IMR-90 (cell line): ENCODE data around the gene THAP10. TPM values are rescaled to one million over a fixed set of nuclear protein-coding genes. Genes with fewer than 3 reads are reported as not detected.

Experiments
- ATAC-seq: fragments of 200-7000 bp; cut with Tn5 transposase; 2 replicates; pipeline ENCODE4 v1.9.1; 2020; ENCODE audit warnings: low read depth, mild to moderate bottlenecking, moderate library complexity
- BruUV-seq: library from RNA; stranded (reverse); fragments of 400-500 nt; replicated peaks from 2 replicates; lab custom pipeline; 2021; lab: Mats Ljungman, UMichigan
- CTCF ChIA-PET: fragments of 300-600 bp; formaldehyde crosslinking; extraction: SDS; loops from one replicate; lab custom pipeline; 2021; ENCODE audit warnings: antibody characterized with exemption; lab: Yijun Ruan, JAX
- POLR2A ChIA-PET: fragments of 300-600 bp; sonication (Branson Sonifier 250); formaldehyde crosslinking; loops from one replicate; lab custom pipeline; 2022; ENCODE audit warnings: antibody characterized with exemption; ENCODE audit not compliant: unreplicated experiment; lab: Charles Lee
- DNase-seq: peaks from one replicate; pipeline ENCODE4 v3.0.0; 2013
- H2AFZ ChIP-seq: replicated peaks from 2 replicates; pipeline ENCODE3; 2013; ENCODE audit warnings: low read length, mild to moderate bottlenecking; ENCODE audit not compliant: poor library complexity
- H2AK5ac ChIP-seq: 2 replicates; pipeline ENCODE4 v1.6.1; 2013; ENCODE audit warnings: low read depth, low read length, inconsistent platforms
- H2AK9ac ChIP-seq: replicated peaks from 2 replicates; pipeline ENCODE3; 2013; ENCODE audit warnings: mild to moderate bottlenecking, low read depth, low read length, moderate library complexity; ENCODE audit not compliant: poor library complexity
- H2BK120ac ChIP-seq: 2 replicates; pipeline ENCODE4 v1.6.1; 2013; ENCODE audit warnings: low read depth, low read length, inconsistent platforms
- H2BK15ac ChIP-seq: 3 replicates; pipeline ENCODE4 v1.6.1; 2013; ENCODE audit warnings: low read depth, low read length, inconsistent platforms
- H2BK20ac ChIP-seq: 2 replicates; pipeline ENCODE4 v1.6.1; 2013; ENCODE audit warnings: low read depth, mild to moderate bottlenecking, inconsistent platforms, low read length, moderate library complexity
- H2BK5ac ChIP-seq: 2 replicates; pipeline ENCODE4 v1.6.1; 2013; ENCODE audit warnings: mild to moderate bottlenecking, low read depth, low read length, inconsistent platforms; ENCODE audit not compliant: poor library complexity, severe bottlenecking
- H3K14ac ChIP-seq: replicated peaks from 2 replicates; pipeline ENCODE4 v1.6.1; 2013; ENCODE audit warnings: low read depth, low read length, inconsistent platforms
- H3K18ac ChIP-seq: 2 replicates; pipeline ENCODE4 v1.6.1; 2013; ENCODE audit warnings: low read depth, low read length, control low read depth
- H3K23ac ChIP-seq: 2 replicates; pipeline ENCODE4 v1.6.1; 2013; ENCODE audit warnings: low read depth, low read length, inconsistent platforms
- H3K27ac ChIP-seq: 2 replicates; pipeline ENCODE4 v1.5.1; 2013; ENCODE audit warnings: mild to moderate bottlenecking, control low read depth, low read length; ENCODE audit not compliant: insufficient read depth
- H3K27me3 ChIP-seq: 2 replicates; pipeline ENCODE4 v1.6.1; 2013; ENCODE audit warnings: low read length; ENCODE audit not compliant: control insufficient read depth, insufficient read depth
- H3K36me3 ChIP-seq: 2 replicates; pipeline ENCODE4 v1.6.1; 2013; ENCODE audit warnings: low read length, mixed read lengths; ENCODE audit not compliant: control insufficient read depth, insufficient read depth
- H3K4ac ChIP-seq: 2 replicates; pipeline ENCODE4 v1.6.1; 2013; ENCODE audit warnings: low read depth, low read length, inconsistent platforms
- H3K4me1 ChIP-seq: 2 replicates; pipeline ENCODE4 v1.6.1; 2013; ENCODE audit warnings: low read length, mixed read lengths; ENCODE audit not compliant: control insufficient read depth, insufficient read depth
- H3K4me2 ChIP-seq: 2 replicates; pipeline ENCODE4 v1.6.1; 2013; ENCODE audit warnings: low read depth, mild to moderate bottlenecking, control low read depth, low read length, moderate library complexity
- H3K4me3 ChIP-seq: 2 replicates; pipeline ENCODE4 v1.5.1; 2013; ENCODE audit warnings: low read depth, mild to moderate bottlenecking, control low read depth, low read length, moderate library complexity; ENCODE audit not compliant: insufficient read depth
- H3K56ac ChIP-seq: 2 replicates; pipeline ENCODE4 v1.6.1; 2013; ENCODE audit warnings: low read length, inconsistent platforms; ENCODE audit not compliant: insufficient read depth; ENCODE audit errors: extremely low read depth
- H3K79me1 ChIP-seq, 2 experiments: 2 replicates each; pipeline ENCODE4 v1.6.1; 2013; ENCODE audit warnings: low read length in 2 of 2, inconsistent platforms in 1 of 2, low read depth in 1 of 2
- H3K9ac ChIP-seq: 2 replicates; pipeline ENCODE4 v1.6.1; 2013; ENCODE audit warnings: low read depth, low read length, control low read depth
- H3K9me1 ChIP-seq: 2 replicates; pipeline ENCODE4 v1.6.1; 2013; ENCODE audit warnings: low read length, inconsistent platforms; ENCODE audit not compliant: insufficient read depth
- H3K9me3 ChIP-seq: 2 replicates; pipeline ENCODE4 v1.6.1; 2013; ENCODE audit warnings: low read length; ENCODE audit not compliant: control insufficient read depth, insufficient read depth
- H4K20me1 ChIP-seq: 2 replicates; pipeline ENCODE4 v1.6.1; 2013; ENCODE audit warnings: low read length, inconsistent platforms; ENCODE audit not compliant: insufficient read depth
- H4K5ac ChIP-seq: 2 replicates; pipeline ENCODE4 v1.6.1; 2013; ENCODE audit warnings: mild to moderate bottlenecking, low read depth, low read length, control low read depth
- H4K8ac ChIP-seq, 2 experiments: 2 replicates each; pipeline ENCODE4 v1.6.1; 2013; ENCODE audit warnings: low read depth in 2 of 2, low read length in 2 of 2, control low read depth in 1 of 2, inconsistent platforms in 1 of 2
- H4K91ac ChIP-seq: 2 replicates; pipeline ENCODE4 v1.6.1; 2013; ENCODE audit warnings: low read depth, low read length, inconsistent platforms; ENCODE audit not compliant: insufficient read depth
- CHD1 ChIP-seq: IDR thresholded peaks from 2 replicates; pipeline ENCODE4 v1.6.1; 2012; ENCODE audit warnings: low read depth, low read length, improper control_type of control experiment
- NFE2L2 ChIP-seq: fragments of 150-350 bp; IDR thresholded peaks from 2 replicates; pipeline ENCODE4 v1.6.1; 2016; ENCODE audit warnings: low read depth, mild to moderate bottlenecking, low read length
- dilution Hi-C: fragments of 300-500 bp; cut with HindIII; formaldehyde crosslinking; loops from one replicate; pipeline ENCODE4 v1.14.3; 2018; ENCODE audit warnings: low sequenced_read_pairs; ENCODE audit not compliant: unreplicated experiment
- in situ Hi-C: fragments of 300-500 bp; cut with MboI; formaldehyde crosslinking; loops from 3 replicates; pipeline ENCODE4 v1.14.3; 2019; ENCODE audit warnings: low sequenced_read_pairs, inconsistent platforms, mixed read lengths
- intact Hi-C: fragments of 100-400 bp; cut with micrococcal nuclease; formaldehyde crosslinking; loops from 2 replicates; pipeline ENCODE4 v1.10.0; 2022
- polyA plus RNA-seq, 3 experiments: library from polyadenylated mRNA; depleted of rRNA; stranded (reverse); fragments of >200 nt; gene quantifications; 2 replicates each; pipeline ENCODE4 v1.2.3, GENCODE V29; 2012; ENCODE audit warnings: low replicate concordance in 1 of 3
- total RNA-seq: library from RNA; depleted of rRNA; stranded (reverse); fragments of >200 nt; gene quantifications from 2 replicates; pipeline ENCODE4 v1.2.3, GENCODE V29; 2012

The THAP10 gene
- total and polyA plus RNA-seq, 2 of the 4 experiments (the other 2 are of a cell fraction) = 2.3 to 2.8 TPM

GRCh38 chr15:70906842-70907241 lies 14.6 kb upstream of the THAP10 start:
- Histone ChIP-seq H3K27ac (no peak overlapping the region), H2AFZ (no peak overlapping the region), H4K5ac (no peak overlapping the region), H3K4ac (no peak overlapping the region), H3K79me1 (peaks cover 0 to 7% of the 10 kb centered on the region in 2 experiments; a peak in 2 of 4 replicates), H3K18ac (peak overlapping the region; percentile 20; the same call in 1 of the 2 replicates), H4K91ac (no peak overlapping the region), H2AK5ac (no peak overlapping the region), H3K9ac (no peak overlapping the region), H3K14ac (no peak overlapping the region), H3K23ac (no peak overlapping the region), H3K27me3 (no peaks in the 10 kb centered on the region), H3K4me2 (no peak overlapping the region), H4K20me1 (no peaks in the 10 kb centered on the region), H2BK20ac (no peak overlapping the region), H3K9me3 (peaks cover 13% of the 10 kb centered on the region), H3K36me3 (peaks cover 5% of the 10 kb centered on the region), H3K4me1 (peaks cover 9% of the 10 kb centered on the region), H2AK9ac (no peak overlapping the region), H3K4me3 (no peak overlapping the region), H3K9me1 (peaks cover 5% of the 10 kb centered on the region), H4K8ac (no peak overlapping the region), H2BK5ac (peak overlapping the region; percentile 13), H3K56ac (no peak overlapping the region), H2BK120ac (no peak overlapping the region), H2BK15ac (no peak overlapping the region; the same call in 2 of the 3 replicates)
- DNase-seq (peak; percentile 36), ATAC-seq (no peak)
- in situ Hi-C loops = no loop called here
- TF ChIP-seq CHD1 (no peak), NFE2L2 (no peak)
- ChIA-PET CTCF (interaction anchor here (1.7 kb wide), 1 partner anchor 14 kb away, joined by 3 read pairs; the partner anchor contains the start of gene LRRC49), POLR2A (no interaction called here)
- no TSS peak for BruUV-seq
- dilution Hi-C loops = no loop called here
- intact Hi-C loops = no loop called here
